ENCODE data around the gene TRIM63.
A peak's percentile ranks its signal among the peaks of the same experiment; 100 is the strongest.

The TRIM63 gene

DNA sequence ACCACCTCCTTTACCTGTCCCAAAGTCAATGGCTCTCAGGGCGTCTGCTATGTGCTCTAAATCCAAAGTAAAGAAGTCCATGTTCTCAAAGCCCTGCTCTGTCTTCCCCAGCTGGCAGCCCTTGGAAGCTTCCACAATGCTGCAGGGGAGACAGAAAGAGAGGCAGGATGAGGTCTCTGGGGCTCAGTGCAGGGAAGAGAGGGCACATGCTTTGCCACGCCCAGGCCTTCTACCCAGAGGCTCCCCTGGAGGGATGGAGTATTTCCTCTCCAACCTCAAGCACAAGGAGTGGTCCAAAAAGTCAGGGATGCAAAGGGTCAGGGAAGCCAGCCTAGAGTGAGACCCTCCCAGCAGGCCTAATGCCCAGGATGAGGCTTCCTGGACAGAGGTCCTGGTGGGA, 10.2 kb downstream of the TRIM63 start:
- DNase-seq (ENCODE audit: low read depth), result no peak

DNA sequence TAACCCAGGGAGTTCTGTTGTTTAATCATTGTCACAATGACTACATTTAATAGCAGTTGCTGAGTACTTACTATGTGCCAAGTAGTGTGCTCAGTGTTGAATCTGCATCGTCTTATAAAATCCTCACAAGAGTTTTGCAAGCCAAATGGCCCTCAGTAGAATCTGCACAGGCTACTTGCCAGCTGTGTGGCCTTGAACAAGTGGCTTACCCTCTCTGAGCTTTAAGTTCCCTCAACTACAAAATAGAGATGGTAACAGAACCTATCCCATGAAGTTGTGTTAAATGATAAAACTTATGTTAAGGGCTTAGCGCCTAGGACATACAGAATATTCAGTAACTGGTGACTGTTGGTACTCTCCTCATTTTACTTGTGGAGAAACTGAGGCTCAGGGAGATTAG, 12.4 kb downstream of the TRIM63 start:
- no peak for DNase-seq (ENCODE audit: low read depth)

- DNase-seq (ENCODE audit: low read depth), result no peak
These were observed 13.5 kb downstream of the TRIM63 start for GRCh38 chr1:26053718-26054560.

- DNase-seq (ENCODE audit: low read depth), result no peak
These were observed 17.2 kb downstream of the TRIM63 start for GRCh38 chr1:26050248-26050640.

GRCh38 chr1:26049531-26050247, 17.7 kb downstream of the TRIM63 start:
- no peak for DNase-seq (ENCODE audit: low read depth)

DNA sequence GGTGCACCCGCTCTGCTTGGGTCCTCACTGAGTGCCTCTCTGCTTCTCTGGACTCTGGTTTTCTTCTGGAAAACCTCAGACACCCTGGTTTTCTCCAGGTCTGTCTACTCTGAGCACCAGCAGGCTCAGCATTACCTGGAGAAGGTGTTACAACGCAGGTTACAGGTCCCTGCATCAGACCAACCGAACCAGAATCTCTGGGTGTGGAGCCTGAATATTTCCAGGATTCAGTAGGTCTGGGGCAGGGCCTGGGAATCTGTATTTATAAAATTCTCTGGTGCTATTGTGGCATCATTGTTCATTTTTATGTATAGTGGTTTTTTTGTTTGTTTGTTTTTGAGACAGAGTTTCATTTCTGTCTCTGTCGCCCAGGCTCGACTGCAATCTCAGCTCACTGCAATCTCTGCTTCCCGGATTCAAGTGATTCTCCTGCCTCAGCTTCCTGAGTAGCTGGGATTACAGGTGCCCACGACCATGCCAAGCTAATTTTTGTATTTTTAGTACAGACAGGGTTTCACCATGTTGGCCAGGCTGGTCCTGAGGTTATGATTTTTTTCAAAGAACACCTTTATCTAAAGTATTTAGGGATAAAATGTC, 20.1 kb downstream of the TRIM63 start:
- DNase-seq (ENCODE audit: low read depth), result no peak

DNA sequence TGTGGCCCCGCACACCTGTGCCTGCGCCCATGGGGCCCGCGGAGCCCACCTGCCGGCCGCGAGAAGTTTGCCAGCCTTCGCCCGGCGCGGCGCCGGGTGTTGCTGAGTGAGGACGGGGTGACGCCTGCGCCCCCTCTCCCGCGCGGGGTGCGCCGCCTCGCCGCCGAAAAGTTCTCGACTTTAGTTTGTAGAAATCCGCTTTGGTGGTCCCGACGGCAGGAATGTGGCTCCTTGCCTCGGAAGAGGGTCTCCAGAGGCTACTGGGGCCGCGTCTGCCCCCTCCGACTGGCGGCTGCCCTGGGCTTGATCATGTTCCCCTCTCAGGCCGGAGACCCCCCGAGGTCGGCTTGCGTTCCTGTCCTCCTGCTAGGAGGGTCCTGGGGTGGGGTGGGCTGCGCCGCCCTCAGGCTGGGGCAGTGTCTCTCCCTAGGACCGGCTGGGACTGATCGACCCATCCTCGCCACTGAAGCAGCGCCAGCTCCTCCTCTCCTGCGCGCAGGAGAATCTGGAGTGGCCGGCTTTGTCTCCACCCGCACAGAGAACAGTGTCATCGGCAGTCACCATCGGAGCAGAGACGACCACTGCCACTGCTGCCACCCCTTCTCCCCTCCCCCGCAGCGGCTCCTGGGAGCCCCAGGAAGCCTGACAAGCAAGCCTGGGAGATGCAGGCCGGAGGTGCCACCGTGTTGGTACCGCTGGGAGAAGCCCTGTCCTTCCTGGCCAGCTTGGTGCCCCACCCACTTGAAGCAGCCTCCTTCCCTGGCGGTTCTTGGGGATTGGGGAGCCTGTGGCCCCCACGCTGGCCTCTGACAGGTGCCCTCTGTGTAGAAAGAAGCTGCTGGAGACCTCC, 21.0 kb downstream of the TRIM63 start:
- no peak for DNase-seq (ENCODE audit: low read depth)

DNA sequence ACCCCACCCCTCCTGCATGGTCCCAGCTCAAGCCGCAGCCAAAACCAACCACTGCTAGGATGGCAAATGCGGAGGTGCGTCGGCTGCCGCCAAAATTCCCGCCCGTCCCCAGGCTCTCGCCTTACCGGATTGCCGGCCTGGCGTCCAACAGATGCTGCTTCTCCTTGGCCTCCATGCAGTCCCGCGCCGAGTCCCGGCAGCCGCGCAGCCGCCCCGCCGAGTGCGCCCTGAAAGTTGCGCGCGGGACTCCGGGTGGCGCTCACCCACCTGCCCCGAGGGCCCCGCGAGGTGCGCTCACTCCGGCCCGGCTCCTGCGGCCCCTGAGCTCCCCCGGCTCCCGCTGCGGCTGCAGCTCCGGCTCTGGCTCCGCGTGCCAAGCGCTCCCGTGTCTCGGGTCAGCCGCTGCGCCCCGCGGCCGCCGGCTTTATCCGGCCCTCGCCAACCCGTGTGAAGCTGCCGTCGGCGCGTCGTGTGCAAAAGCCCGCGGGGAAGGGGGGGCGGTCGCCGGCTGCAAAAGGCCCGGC, 21.6 kb downstream of the TRIM63 start, which contains the start of gene SLC30A2:
Gene SLC30A2, minus strand, starts transcription at position 397 of the 524 bp plus-strand sequence. Its CDS starts 222 bp downstream, at position 175.
- DNase-seq (ENCODE audit: low read depth), result no peak

GRCh38 chr1:26044971-26045721, 22.3 kb downstream of the TRIM63 start:
- no peak for DNase-seq (ENCODE audit: low read depth)

DNA sequence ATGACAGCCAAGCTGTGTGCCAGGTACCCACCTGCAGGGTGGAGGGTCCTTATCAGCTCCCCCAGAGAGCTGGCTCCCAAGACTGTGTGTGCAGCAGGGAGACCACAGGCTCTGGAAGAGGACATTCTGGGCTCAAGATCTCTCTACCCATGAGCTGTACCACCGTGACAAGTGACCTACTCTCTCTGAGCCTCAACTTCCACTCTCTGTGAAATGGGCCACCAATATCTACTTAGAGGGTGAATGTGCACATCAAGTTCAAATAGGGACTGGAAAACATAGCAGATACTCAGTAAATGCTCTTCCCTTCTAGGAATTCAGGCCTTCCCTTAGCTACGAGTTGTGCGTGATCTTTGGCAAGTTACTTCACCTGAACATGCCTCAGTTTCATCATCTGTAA, 23.0 kb downstream of the TRIM63 start:
- no peak for DNase-seq (ENCODE audit: low read depth)

DNA sequence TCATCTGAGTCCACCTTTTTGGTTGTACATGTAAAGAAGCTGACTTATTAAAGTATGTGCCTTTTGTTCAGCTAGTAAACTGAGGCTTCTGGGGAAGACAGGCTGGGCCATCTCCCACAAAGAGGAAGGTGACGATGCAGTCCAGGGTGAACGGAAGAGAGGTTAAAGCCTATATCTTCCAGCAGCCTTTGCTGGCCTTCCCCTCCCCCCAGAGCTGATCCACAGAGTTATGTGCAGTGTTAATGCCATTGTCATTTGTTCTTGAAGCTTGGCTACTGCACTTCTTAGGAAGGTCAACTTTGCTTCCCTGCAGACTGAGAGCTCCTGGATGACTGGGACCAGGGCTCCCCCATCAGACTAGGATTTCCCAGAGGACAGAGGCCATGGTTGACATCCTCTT, 23.7 kb downstream of the TRIM63 start:
- no peak for DNase-seq (ENCODE audit: low read depth)

DNA sequence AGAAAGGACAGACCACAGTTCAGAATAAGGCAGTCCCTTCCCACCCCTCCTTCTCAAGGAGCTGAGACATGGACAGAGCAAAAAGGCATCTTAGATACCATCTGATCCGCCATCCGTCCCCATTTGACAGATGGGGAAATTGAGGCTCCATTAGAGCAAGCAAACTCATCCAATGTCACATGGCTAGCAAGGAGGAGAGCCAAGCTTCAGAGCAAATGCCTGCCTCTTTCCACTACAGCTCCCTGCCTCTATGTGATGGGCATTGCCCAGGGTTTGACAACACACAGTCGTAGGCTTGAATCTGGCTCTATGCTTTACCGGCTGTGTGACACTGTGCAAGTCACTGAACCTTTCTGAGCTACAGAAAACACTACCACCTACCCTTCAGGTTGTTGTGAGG, 25.5 kb downstream of the TRIM63 start:
- DNase-seq (ENCODE audit: low read depth), result no peak

GRCh38 chr1:26041401-26041800, 26.0 kb downstream of the TRIM63 start:
- DNase-seq (ENCODE audit: low read depth), result no peak

- DNase-seq (ENCODE audit: low read depth), result no peak
These were observed 28.5 kb downstream of the TRIM63 start for GRCh38 chr1:26038904-26039303.

DNA sequence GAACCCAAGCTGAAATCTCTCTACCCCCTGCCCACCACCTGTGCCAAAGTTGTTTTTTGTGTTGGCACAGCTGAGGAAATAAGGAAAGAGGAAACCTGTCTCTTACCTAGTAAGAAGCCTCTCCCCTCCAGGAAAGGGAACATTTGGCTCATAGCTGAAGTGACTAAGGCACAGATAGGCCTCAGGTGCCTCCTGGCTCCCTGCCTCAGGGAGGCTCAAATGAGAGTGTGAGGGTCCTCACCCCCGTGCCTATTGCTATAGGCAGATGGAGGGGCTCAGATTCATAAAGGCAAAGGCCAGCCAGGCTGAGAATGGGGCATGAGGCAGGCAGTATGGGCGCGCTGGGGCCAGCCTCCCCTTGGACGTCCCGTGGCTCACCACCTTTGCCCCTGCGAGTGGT, 29.0 kb downstream of the TRIM63 start:
- DNase-seq (ENCODE audit: low read depth), result no peak

DNA sequence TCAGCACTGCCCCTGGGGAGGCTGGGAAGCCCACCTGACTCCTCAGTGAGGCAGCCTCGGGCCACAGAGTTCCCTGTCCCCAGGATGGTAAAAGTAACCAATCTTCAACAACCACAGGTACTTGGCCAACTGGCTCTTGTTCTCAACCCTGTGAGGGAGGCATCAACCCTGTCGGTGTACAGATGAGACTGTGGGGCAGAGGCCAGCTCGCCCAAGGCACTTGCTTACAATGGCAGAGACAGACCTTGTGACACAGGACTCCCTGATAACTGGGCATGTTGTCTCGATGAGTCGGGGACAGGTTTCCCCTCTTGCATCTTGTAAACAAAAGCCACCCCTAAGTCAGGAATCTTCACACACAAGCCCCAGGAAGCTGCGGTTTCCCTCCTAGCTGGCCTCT, 29.5 kb downstream of the TRIM63 start:
- no peak for DNase-seq (ENCODE audit: low read depth)

DNA sequence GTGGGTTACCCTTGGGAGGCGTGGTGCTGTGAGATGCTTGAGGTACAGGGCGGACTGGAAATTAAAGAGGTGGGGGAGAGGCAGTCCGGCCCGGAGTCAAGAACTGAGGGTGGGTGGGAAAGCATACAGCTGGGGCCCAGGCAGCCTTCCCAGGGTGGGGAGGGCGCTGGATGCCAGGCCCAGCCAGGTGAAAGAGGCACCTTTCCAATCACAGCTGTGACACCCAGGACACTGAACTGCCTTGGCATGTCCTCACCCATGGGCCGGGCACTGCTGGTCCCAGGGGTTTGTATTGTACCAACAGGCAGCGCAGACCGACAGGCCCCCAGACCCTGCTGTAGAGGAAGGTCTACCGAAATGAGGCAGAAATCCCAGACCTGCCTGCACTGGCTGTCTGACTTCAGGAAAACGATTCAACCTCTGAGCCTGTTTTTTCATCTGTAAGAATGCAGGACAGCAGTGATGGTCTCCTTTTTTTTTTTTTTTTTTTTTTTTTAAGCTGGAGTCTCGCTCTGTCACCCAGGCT, 30.6 kb downstream of the TRIM63 start:
- DNase-seq (ENCODE audit: low read depth), result no peak

DNA sequence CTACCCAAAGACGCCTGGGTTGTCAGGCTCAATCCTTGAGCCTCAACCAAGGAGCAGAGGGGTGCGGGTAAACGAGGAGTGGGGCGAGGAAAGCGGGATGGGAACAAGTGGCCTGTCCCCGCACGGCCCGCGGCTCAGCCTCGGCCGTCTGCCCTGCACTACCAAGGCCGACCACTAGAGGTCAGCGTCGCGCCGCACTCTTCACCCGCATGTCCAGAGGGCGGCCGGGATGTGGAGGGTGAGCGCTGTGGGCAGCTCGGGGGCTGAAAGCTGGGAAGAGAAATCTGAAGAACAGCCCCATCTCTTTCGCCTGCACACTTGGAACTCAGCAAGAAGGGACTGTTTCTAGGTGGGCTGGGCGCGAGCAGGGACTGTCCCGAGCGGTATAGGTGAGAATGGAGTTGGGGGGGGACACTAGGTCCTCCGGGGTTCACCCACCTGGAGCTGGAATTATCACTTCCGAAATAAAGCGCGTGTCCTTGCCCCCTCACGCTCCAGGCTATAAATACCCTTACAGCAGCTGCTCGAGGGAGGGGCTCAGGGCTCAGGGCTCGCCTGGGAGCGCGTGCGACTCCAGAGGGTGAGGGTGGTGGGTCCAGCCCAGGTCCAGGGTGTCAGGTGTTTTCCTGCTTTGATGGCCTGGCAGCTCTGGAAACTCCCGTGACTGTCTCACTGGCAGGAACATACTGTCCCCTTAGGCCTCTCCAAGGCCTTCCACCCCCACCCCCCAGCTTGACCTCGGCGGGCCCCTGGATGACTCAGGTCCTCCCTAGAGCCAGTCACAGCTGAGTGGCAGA, 31.3 kb downstream of the TRIM63 start:
- DNase-seq (ENCODE audit: low read depth), result peak; percentile 60

- peak; percentile 84 for DNase-seq (ENCODE audit: low read depth)
These were observed 32.0 kb downstream of the TRIM63 start for GRCh38 chr1:26035203-26035958.
